Neutrophil (primary cell): ENCODE measurements around the gene PPP3R1.

Experiments
- H3K27ac ChIP-seq: fragments of 200-600 bp; sonication (generic); 2 replicates; pipeline ENCODE4 v1.5.1; 2016; ENCODE audit warnings: mild to moderate bottlenecking, moderate library complexity
- H3K27me3 ChIP-seq: fragments of 200-600 bp; sonication (generic); 2 replicates; pipeline ENCODE4 v1.6.0; 2016; ENCODE audit warnings: mild to moderate bottlenecking
- H3K36me3 ChIP-seq: fragments of 200-600 bp; sonication (generic); 2 replicates; pipeline ENCODE4 v1.5.1; 2017
- H3K4me1 ChIP-seq, 2 experiments: fragments of 200-600 bp in 1 of 2; sonication (generic) in 1 of 2; 1 replicate in 1 of 2; 2 replicates in 1 of 2; pipeline versions ENCODE4 v1.5.1 to v1.6.1; 2013 to 2016; ENCODE audit warnings: low read depth in 1 of 2, low read length in 1 of 2, mild to moderate bottlenecking in 1 of 2, moderate library complexity in 1 of 2; ENCODE audit not compliant: control insufficient read depth in 1 of 2, insufficient read depth in 1 of 2
- H3K4me3 ChIP-seq, 2 experiments: fragments of 200-600 bp in 1 of 2; sonication (generic) in 1 of 2; 1 replicate in 1 of 2; 2 replicates in 1 of 2; pipeline ENCODE4 v1.5.1; 2013 to 2016; ENCODE audit warnings: low read depth in 1 of 2, low read length in 1 of 2, mild to moderate bottlenecking in 1 of 2, moderate library complexity in 1 of 2
- H3K9me3 ChIP-seq: fragments of 200-600 bp; sonication (generic); 2 replicates; pipeline ENCODE4 v1.5.1; 2016
- CTCF ChIP-seq: fragments of 200-600 bp; sonication (generic); IDR thresholded peaks from 2 replicates; pipeline ENCODE4 v1.5.1; 2016; ENCODE audit warnings: antibody characterized with exemption

The PPP3R1 gene

GRCh38 chr2:68278169-68278568 is 25.8 kb upstream of the PPP3R1 start:
- no peaks in the 10 kb centered on the region for H3K36me3 ChIP-seq
- no peaks in the 10 kb centered on the region for H3K9me3 ChIP-seq
- H3K27ac ChIP-seq: no peak overlapping the region
- no peak overlapping the region for H3K4me3 ChIP-seq
- peaks cover 0 to 1% of the 10 kb centered on the region in 2 experiments for H3K4me1 ChIP-seq
- H3K27me3 ChIP-seq: no peaks in the 10 kb centered on the region
- no peak for TF ChIP-seq CTCF

GRCh38 chr2:68274022-68274421 is 21.7 kb upstream of the PPP3R1 start:
- no peak for TF ChIP-seq CTCF
- Histone ChIP-seq H3K4me3 (no peak overlapping the region), H3K27ac (no peak overlapping the region), H3K36me3 (no peaks in the 10 kb centered on the region), H3K9me3 (no peaks in the 10 kb centered on the region), H3K27me3 (no peaks in the 10 kb centered on the region), H3K4me1 (peaks cover 11 to 15% of the 10 kb centered on the region in 2 experiments)

- no peak for TF ChIP-seq CTCF
- Histone ChIP-seq H3K9me3 (no peaks in the 10 kb centered on the region), H3K4me1 (peaks cover 11 to 15% of the 10 kb centered on the region in 2 experiments), H3K4me3 (no peak overlapping the region), H3K36me3 (no peaks in the 10 kb centered on the region), H3K27ac (peak overlapping the region; percentile 6), H3K27me3 (no peaks in the 10 kb centered on the region)
Measured at GRCh38 chr2:68272246-68272994, 20.1 kb upstream of the PPP3R1 start.

- H3K27ac ChIP-seq: no peak overlapping the region
- H3K27me3 ChIP-seq: no peaks in the 10 kb centered on the region
- no peaks in the 10 kb centered on the region for H3K36me3 ChIP-seq
- no peaks in the 10 kb centered on the region for H3K4me1 ChIP-seq
- no peak overlapping the region for H3K4me3 ChIP-seq
- TF ChIP-seq CTCF: no peak
- no peaks in the 10 kb centered on the region for H3K9me3 ChIP-seq
Measured at GRCh38 chr2:68266655-68267054, 14.3 kb upstream of the PPP3R1 start.

GRCh38 chr2:68263632-68264031 is 11.3 kb upstream of the PPP3R1 start:
- no peak overlapping the region for H3K4me3 ChIP-seq
- no peaks in the 10 kb centered on the region for H3K9me3 ChIP-seq
- H3K27ac ChIP-seq: no peak overlapping the region
- no peaks in the 10 kb centered on the region for H3K4me1 ChIP-seq
- no peaks in the 10 kb centered on the region for H3K27me3 ChIP-seq
- no peak for TF ChIP-seq CTCF
- H3K36me3 ChIP-seq: no peaks in the 10 kb centered on the region
